ENCODE measurements around the gene ZSCAN30.
A peak's percentile ranks its signal among the peaks of the same experiment; 100 is the strongest.

Gene ZSCAN30

DNA sequence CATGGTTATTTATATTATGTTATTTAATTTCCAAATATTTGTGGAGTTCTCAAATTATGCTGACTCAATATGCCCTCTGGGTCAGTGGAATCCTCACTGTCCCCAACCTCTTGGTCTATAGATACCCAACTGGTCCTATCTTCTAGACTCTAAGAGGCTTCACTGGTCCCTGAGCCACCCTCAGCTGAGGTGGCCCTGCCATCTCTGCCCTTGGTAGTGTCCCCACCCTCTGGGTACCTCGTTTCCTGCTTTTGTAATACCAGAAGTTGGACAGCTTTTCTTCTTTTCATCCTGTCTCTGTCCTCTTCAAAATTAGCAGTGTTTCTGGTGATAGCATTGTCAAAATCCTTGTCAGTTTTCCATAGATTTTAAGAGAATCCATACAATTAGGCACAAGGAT lies 11.9 kb downstream of the ZSCAN30 start:
- DNase-seq, result no peak

DNA sequence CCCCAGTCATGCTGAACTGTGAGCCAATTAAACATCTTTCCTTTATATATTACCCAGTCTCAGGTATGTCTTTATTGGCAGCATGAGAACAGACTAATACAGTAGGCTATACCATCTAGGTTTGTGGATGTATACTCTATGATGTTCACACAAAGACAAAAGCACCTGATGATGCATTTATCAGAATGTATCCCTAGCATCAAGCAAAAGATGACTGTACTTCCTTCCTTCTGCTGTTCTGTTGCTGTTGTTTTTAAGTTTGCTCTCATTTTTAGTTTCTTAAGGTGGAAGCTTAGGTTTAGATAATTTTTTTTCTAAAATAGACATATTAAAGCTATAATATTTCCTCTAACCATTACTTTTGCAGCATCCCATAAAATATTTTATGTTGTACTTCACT lies 12.4 kb downstream of the ZSCAN30 start:
- no peak for DNase-seq

DNA sequence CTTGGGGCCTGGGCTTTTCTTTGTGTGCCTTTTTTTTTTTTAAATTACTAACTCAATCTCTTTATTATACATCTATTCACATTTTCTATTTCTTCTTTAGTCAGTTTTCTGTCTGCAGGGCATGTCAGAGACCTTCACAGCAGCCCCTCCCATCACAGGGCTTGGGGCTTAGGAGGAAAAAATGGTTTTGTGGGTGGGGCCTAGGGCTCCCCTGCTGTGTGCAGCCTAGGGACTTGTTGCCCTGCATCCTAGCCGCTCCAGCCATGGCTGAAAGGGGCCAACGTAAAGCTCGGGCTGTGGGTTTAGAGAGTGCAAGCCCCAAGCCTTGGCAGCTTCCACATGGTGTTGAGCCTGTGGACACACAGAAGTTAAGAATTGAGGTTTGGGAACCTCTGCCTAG lies 13.8 kb downstream of the ZSCAN30 start:
- DNase-seq, result no peak

DNA sequence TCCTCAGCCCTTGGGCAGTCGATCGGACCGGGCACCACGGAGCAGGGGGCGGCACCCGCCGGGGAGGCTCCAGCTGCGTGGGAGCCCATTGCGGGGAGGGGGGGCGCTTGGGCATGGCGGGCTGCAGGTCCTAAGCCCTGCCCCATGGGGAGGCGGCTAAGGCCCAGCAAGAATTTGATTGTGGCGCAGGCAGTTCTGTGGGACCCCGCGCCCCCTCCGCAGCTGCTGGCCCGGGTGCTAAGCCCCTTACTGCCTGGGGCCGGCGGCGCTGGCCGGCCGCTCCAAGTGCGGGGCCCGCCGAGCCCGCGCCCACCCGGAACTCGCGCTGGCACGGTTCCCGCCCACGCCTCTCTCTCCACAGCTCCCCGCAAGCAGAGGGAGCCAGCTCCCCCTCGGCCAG lies 18.4 kb downstream of the ZSCAN30 start:
- no peak for DNase-seq

DNA sequence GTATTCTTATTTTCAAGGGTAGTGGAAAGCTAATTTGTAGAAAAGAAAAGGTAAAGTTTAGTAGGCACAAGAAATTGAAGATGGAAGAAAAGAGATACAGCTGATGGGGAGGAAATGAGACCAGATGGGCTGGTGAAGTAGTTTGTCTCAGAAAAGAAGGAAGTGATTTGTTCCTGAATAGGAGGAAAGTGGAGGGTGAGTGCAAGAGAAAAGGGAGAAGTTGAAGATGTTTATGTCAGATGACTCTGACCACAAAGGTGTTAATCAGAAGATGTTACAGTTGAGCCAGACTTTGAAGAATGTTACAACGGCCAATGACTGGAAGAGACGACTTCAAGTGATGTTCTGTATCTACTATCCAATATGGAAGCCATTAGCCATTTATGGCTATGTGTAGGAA lies 21.2 kb downstream of the ZSCAN30 start:
- no peak for DNase-seq

DNA sequence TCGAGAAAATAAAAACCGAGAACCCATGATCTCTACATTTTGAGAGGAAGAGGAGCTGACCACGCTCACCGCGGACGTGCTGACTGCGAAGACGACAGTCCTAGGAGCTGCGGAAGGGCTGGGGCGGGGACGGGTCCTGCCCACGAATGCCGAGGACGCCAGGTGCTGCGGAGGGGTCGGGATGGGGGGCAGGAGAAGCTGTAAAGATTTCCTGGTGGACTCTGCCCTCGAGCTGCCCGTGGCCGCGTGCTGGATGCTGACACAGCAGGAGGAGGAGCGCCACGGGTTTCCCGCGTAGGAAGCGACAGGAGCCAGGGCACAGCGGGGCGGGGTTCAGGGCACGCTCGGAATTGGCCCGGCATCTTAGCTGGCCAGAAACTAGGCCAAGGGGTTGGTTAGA lies 22.2 kb downstream of the ZSCAN30 start:
- no peak for DNase-seq

DNA sequence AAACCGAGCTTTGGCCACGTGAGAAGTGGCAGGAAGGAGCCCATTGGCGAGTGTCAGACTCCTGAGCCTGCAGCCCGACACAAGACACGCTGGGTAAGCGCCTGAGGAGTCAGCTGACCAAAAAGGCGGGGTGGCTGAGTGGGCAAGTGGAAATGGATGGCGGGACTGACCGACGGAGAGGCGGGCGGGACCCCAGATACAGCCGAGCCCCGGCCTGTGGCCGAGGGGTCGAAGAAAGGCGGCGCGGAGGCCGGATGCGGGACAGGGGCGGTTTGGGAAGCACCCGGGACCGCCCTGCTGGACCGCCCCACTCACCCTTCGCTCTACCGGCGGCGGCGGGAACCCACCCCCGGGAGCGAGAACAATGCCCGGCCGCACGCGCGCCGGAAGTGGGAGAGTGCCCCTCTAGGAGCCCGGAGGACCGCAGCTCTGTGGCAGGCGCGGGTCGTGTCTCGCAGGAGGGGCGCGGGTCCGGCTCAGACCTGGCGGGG lies 22.8 kb downstream of the ZSCAN30 start:
- no peak for DNase-seq

DNA sequence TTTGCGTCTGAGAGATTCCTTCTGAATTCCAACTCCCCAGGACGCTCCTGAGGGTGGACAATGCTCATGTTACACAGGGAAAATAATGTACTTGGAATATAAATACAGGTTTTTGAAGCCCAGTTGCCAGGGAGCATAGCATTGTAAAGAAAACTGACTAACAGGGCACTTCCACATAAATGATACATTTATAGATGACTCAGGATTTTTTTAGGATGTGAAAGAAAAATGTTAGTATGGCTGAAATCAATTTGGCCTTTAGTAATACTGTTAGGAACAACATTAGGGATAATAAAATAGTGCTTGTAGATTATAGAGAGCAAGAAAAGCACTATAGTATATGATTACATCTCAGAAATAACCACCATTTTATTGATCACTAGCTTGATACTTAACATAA lies 25.6 kb downstream of the ZSCAN30 start:
- no peak for DNase-seq

DNA sequence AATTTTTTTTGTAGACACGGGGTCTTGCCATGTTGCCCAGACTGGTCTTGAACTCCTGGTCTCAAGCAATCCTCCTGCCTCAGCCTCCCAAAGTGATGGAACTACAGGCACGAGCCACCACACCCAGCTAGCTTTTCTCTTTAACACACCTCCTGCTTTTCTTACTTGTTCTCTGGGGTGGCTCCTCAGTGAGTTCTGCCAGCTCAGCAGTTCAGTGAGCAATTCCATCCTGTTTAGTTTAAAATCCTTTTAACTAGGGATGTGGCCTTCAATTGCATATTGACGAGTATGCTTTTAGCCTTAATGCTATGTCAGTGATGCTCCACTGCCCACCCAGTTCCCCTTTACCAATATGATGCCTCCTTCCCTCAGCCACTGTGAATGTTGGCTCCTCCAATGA lies 33.1 kb downstream of the ZSCAN30 start:
- DNase-seq, result no peak

DNA sequence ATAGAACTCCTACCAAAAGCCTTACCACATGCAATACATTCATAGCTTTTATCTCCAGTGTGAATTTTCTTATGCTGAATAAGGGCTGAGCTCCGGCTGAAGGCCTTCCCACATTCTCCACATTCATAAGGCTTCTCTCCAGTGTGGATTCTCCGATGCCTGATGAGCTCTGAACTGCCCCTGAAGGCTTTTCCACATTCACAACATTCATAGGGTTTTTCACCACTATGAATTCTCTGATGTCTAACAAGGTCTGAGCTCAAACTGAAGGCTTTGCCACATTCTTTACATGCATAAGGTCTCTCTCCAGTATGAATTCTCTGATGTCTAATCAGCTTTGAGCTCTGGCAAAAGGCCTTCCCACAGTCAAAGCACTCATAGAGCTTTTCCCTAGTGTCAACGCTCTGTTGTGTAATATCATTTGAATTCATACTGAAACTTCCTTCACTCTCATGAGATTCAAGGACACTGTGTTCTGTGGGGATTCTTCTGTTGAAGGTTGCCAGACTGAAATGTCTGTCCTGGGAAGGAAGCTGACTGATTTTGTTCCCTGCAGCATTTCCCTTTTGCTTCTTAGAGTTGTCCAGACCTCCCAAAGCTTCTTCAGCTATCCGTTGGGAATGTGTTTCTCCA lies 36.3 kb downstream of the ZSCAN30 start:
- no peak for DNase-seq

DNA sequence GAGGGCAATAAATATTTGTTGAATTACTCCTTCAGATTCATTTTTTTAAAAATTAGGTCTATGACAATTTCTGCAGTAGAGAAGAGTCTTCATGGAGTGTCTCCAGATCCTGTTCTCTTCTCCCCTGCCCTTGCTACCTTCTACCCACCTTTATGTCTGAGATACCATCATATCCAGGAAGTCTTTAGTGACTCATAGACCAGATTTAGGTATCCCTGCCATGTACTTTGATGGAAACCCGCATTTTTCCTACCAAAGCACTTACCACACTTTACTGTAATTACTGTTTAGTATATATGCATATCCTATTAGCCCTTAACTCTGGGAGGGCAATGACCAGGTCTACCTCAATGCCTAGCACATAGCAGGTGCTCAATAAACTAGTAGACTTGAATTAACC lies 37.6 kb downstream of the ZSCAN30 start:
- DNase-seq, result no peak

DNA sequence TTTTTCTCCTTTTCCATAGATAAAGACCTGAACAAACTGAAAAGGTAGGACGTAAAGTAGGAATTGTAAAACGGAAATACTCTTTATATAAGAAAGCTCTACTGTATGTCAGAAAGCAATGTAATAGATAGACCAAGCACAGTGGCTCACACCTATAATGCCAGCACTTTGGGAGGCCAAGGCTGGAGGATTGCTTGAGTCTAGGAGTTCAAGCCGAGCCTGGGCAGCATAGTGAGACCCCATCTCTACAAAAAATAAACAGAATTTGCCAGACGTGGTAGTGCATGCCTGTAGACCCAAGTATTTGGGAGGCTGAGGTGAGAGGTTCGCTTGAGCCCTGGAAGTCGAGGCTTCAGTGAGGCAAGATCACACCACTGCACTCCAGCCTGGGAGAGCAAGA lies 41.6 kb downstream of the ZSCAN30 start:
- no peak for DNase-seq

DNA sequence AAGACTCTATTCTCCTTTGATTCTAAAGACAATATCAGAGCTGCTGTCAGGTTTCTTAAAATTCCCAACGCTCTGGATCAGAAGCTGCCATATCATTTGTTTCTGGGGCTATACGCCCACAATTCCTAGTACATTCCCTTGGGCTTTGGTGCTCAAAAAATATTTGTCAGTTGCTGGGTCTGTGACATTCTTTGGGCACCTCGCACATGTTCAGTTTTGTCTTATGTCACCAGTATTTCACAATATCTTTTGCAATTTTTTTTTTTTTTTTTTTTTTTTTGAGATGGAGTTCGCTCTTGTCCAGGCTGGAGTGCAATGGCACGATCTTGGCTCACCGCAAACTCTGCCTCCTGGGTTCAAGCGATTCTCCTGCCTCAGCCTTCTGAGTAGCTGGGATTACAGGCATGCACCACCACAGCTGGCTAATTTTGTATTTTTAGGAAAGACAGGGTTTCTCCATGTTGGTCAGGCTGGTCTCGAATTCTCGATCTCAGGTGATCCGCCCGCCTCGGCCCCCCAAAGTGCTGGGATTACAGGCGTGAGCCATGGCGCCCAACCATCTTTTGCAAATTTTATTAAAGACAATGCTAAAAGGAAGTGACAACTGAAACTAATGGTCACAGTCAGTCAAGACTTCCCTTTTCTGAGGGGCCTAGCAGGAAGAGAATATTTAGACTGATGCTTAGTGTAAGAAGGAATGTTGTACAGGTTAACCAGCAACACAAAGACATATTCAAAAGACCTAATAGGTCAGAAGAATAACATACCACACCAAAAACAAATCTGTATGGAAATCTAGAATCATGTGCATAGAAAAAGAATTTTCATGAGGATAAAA lies 42.4 kb downstream of the ZSCAN30 start:
- no peak for DNase-seq

DNA sequence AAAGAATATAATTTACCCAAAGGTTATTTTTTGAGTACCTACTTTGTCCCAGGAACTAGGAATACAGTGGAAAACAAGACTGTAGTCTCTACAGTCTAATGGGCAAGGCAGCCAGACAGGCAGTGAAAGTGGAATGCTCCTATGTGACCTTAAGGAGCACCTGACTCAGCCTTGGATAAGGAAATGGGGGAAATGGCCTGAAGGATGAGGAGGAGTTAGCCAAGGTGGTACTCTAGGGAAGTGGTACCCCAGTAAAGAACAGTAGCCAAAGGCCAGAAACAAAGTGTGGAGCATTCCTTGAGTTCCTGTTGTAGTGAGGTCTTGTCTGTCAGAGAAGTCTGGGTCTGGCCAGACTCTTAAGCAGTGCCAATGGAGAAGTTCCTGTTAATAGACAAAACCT lies 43.2 kb downstream of the ZSCAN30 start:
- DNase-seq, result no peak

DNA sequence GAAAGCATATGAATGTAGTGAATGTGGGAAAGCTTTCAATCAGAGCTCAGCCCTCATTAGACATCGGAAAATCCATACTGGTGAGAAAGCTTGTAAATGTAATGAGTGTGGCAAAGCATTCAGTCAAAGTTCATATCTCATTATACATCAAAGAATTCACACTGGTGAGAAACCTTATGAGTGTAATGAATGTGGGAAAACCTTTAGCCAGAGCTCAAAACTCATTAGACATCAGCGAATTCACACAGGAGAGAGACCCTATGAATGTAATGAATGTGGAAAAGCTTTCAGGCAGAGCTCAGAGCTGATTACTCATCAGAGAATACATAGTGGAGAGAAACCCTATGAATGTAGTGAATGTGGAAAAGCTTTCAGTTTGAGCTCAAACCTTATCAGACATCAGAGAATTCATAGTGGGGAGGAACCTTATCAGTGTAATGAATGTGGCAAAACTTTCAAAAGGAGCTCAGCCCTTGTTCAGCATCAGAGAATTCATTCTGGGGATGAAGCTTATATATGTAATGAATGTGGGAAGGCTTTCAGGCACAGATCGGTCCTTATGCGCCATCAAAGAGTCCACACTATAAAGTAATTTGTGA lies 44.2 kb downstream of the ZSCAN30 start:
- no peak for DNase-seq

DNA sequence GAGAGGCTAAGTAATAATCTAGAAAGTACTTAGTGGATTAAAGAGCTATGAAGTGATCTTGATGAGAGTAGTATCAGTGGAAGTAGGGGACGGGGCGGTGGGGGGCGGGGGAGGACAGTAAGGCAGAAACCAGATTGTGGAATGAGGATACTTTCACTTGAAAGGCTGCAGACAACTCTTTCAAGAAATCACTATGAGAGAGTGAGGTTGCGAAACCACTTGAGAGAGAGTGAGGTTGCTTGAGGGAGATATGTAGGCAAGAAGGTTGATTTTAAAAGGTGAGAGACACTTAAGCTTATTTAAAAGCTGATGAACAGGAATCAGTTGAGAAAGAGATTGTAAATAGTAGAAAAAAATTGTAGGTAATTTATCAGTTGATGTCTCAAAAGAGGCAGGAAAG lies 45.4 kb downstream of the ZSCAN30 start:
- DNase-seq, result no peak

DNA sequence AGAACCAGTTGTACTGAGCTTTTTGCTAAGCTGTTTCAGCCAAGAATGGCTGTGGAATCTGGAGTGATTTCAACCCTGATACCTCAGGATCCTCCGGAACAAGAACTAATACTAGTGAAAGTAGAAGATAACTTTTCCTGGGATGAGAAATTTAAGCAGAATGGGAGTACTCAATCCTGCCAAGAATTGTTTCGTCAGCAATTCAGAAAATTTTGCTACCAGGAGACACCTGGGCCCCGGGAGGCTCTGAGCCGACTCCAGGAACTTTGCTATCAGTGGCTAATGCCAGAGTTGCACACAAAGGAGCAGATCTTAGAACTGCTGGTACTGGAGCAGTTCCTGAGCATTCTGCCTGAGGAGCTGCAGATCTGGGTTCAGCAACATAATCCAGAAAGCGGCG lies 47.6 kb downstream of the ZSCAN30 start:
- no peak for DNase-seq

DNA sequence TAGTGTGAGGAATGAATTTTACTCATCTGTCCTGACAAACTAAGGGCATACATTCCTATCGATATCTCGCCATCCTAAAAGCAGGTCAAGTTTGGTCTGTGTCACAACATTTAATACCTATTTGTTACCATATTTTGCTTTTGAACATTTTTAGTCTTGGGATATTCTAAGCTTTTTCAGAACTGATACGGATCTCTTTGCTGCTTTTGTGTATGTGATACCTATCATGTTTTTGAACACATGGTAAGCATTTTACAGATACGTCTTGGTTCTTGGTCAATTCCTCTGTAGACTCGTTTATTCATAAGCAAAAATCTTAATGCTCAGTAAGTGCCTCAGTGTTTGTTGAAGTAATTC lies 48.6 kb downstream of the ZSCAN30 start:
- DNase-seq, result no peak

DNA sequence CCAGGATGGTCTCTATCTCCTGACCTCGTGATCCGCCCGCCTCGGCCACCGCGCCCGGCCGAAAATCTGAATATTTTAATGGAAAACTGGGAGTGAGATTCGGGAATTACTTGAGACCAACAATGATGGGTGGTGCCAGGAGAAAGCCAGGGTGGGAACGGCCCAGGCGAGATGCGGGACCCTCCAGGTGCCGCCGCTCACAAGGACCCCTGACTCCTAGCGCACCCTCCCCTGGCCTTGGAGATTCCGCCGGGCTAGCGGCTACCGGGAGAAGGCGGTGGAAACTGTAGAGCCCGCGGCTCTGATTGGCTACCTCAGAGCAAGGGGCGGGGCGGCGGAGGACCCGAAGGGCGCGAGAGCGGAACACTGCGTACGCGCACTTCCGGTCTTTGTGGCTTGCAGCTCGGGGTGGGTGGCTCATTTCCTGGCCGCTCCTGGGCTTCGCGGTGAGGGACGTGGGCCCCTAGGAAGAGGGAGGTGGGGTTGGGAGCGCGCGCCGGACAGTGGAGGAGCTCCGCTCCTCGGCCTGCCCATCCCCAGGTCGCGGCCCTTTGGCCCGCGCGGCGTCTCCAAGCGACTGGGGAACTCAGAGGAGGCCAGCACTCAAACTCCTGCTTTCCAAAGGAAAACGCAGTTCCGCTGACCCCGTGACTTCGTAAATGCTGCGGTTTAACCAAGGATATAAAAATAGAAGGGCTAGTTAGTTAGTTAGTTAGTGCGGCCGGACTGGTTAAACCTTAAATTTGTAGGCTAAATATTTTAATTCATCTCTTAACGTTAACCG lies 49.2 kb downstream of the ZSCAN30 start, which contains the start of gene ZNF397:
Gene ZNF397 (plus strand): TSS at position 371 of the 784 bp plus-strand sequence. CDS start 1,437 bp downstream, outside the sequence.
- peak; percentile 81 for DNase-seq

DNA sequence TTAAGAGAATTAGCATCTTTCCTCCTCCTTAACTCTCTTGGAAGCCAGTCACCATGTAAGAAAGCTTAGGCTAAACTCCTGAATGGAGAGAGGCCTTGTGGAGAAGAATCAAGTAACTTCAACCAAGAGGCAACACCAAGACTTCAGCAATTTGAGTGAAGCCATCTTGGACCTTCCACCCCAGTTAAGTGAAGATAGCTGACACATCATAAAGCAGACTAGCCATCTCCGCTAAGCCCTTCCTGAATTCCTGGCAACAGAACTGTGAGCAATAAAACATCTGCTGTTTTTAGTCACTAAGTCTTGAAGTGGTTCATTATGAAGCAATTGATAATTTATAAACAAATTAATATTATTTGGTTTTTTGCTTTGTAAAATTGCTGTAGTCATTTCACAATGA lies 50.7 kb downstream of the ZSCAN30 start:
- DNase-seq, result no peak

DNA sequence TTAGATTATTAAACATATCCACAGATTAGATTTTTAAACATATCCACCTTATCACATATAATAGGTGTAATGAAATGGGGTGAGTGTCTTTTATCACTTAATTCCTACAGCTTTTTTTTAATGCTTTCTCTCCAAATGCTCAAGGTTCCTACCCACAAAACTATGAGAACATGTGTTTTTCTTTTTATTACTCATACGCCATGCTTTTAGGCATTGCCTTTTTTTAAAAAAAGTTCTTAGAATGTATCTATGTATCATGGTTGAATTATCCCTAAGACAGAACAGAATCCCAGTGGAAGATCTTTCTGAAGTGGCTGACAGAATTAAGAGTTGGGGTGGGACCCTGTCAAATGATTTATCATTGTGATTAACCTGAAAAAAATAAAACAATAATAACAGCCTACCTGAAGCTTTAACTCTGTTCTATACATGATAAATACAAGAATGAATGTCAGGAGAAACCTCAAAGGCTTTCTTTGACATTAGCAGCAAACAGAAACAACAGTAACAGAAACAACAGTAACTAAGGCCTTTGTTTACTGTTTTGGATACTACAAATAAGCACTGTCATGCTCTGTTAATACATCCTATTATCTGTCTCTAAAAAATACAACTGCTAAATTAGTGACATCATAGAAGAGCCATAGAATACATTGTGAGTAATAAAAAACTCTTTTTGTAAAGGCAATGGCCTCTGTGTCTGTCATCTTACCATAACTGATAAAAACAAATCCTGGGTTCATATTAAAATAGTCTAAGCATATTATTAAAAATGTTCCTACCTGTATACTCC lies 53.3 kb downstream of the ZSCAN30 start:
- DNase-seq, result no peak

DNA sequence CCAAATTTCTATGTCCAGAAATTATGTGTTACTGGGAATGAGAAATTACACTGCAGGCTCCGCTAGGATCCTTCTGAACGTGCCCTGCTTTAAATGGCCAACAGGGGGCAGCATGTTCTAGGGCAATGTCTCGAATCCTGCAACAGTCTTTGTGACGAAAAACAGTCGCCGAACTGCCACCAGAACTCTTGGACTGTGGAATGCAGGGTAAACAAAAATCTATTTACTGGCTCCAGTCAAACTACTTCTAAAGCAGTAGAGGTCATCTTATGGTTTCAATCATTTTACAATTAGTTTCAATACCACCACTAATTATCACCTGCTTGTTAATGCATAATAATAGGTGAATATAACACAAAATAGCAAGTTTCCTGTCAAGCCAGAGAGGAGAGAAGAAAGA lies 59.0 kb downstream of the ZSCAN30 start:
- no peak for DNase-seq
